ENCODE results near the gene C2CD4A.

GRCh38 chr15:62027916-62028315 is 38.9 kb upstream of the C2CD4A start:
- TF ChIP-seq, protein P1, sequence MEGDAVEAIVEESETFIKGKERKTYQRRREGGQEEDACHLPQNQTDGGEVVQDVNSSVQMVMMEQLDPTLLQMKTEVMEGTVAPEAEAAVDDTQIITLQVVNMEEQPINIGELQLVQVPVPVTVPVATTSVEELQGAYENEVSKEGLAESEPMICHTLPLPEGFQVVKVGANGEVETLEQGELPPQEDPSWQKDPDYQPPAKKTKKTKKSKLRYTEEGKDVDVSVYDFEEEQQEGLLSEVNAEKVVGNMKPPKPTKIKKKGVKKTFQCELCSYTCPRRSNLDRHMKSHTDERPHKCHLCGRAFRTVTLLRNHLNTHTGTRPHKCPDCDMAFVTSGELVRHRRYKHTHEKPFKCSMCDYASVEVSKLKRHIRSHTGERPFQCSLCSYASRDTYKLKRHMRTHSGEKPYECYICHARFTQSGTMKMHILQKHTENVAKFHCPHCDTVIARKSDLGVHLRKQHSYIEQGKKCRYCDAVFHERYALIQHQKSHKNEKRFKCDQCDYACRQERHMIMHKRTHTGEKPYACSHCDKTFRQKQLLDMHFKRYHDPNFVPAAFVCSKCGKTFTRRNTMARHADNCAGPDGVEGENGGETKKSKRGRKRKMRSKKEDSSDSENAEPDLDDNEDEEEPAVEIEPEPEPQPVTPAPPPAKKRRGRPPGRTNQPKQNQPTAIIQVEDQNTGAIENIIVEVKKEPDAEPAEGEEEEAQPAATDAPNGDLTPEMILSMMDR (IDR thresholded peaks at IDR 0.05 in 8 of 11, conservative IDR thresholded peaks at IDR 0.05 in 3 of 11), result no peak
- no peak for TF ChIP-seq POLR2A (IDR thresholded peaks at IDR 0.05)
- no peak for TF ChIP-seq POLR2AphosphoS5 (IDR thresholded peaks at IDR 0.05)
